IPS-15b (cell line): Measurements from ENCODE around the gene ASIC1.

ENCODE experiments used
- H3K27me3 ChIP-seq: one replicate; pipeline ENCODE4 v1.6.1; 2013; ENCODE audit warnings: low read length; ENCODE audit not compliant: control insufficient read depth, insufficient read depth
- H3K36me3 ChIP-seq: one replicate; pipeline ENCODE4 v1.6.1; 2013; ENCODE audit warnings: low read length; ENCODE audit not compliant: control insufficient read depth, insufficient read depth
- H3K4me1 ChIP-seq: one replicate; pipeline ENCODE4 v1.6.1; 2013; ENCODE audit warnings: mild to moderate bottlenecking, low read length; ENCODE audit not compliant: control insufficient read depth, insufficient read depth
- H3K4me3 ChIP-seq: one replicate; pipeline ENCODE4 v1.5.1; 2013; ENCODE audit warnings: low read depth, low read length
- H3K9ac ChIP-seq: one replicate; pipeline ENCODE4 v1.6.1; 2013; ENCODE audit warnings: low read depth, mild to moderate bottlenecking, low read length
- H3K9me3 ChIP-seq: one replicate; pipeline ENCODE4 v1.6.1; 2013; ENCODE audit warnings: mild to moderate bottlenecking, low read length; ENCODE audit not compliant: control insufficient read depth, insufficient read depth

The ASIC1 gene

GRCh38 chr12:50057000-50057841 is at the start of gene ASIC1:
Gene ASIC1 (plus strand): TSS chr12:50057596. CDS start chr12:50058767, 1,171 bp downstream.
- Histone ChIP-seq H3K27me3 (peaks cover 86% of the 10 kb centered on the region), H3K9me3 (no peaks in the 10 kb centered on the region), H3K9ac (peak within 1 kb of the TSS; percentile 26), H3K4me3 (peak within 1 kb of the TSS; percentile 85), H3K36me3 (no peaks in the 10 kb centered on the region), H3K4me1 (peaks cover 10% of the 10 kb centered on the region)

GRCh38 chr12:50013361-50014147 is 43.8 kb upstream of the ASIC1 start:
- no peak overlapping the region for H3K4me3 ChIP-seq
- H3K36me3 ChIP-seq = peaks cover 11% of the 10 kb centered on the region
- H3K27me3 ChIP-seq = no peaks in the 10 kb centered on the region
- peaks cover 4% of the 10 kb centered on the region for H3K4me1 ChIP-seq
- H3K9ac ChIP-seq = no peak overlapping the region
- no peaks in the 10 kb centered on the region for H3K9me3 ChIP-seq

GRCh38 chr12:50014342-50014741 is 43.1 kb upstream of the ASIC1 start:
- H3K36me3 ChIP-seq = peaks cover 11% of the 10 kb centered on the region
- H3K9me3 ChIP-seq = no peaks in the 10 kb centered on the region
- H3K27me3 ChIP-seq = no peaks in the 10 kb centered on the region
- H3K4me3 ChIP-seq = no peak overlapping the region
- H3K9ac ChIP-seq = no peak overlapping the region
- peaks cover 4% of the 10 kb centered on the region for H3K4me1 ChIP-seq

- Histone ChIP-seq H3K4me3 (no peak overlapping the region), H3K4me1 (peaks cover 4% of the 10 kb centered on the region), H3K9ac (no peak overlapping the region), H3K36me3 (peaks cover 5% of the 10 kb centered on the region), H3K27me3 (no peaks in the 10 kb centered on the region), H3K9me3 (no peaks in the 10 kb centered on the region)
These were observed 40.6 kb upstream of the ASIC1 start for GRCh38 chr12:50016501-50017475.

GRCh38 chr12:50017641-50018040 is 39.8 kb upstream of the ASIC1 start:
- Histone ChIP-seq H3K9me3 (no peaks in the 10 kb centered on the region), H3K36me3 (peaks cover 5% of the 10 kb centered on the region), H3K4me1 (peaks cover 4% of the 10 kb centered on the region), H3K4me3 (no peak overlapping the region), H3K27me3 (no peaks in the 10 kb centered on the region), H3K9ac (no peak overlapping the region)

- no peaks in the 10 kb centered on the region for H3K27me3 ChIP-seq
- peaks cover 4% of the 10 kb centered on the region for H3K4me1 ChIP-seq
- no peak overlapping the region for H3K9ac ChIP-seq
- peaks cover 5% of the 10 kb centered on the region for H3K36me3 ChIP-seq
- no peak overlapping the region for H3K4me3 ChIP-seq
- no peaks in the 10 kb centered on the region for H3K9me3 ChIP-seq
These were observed 39.2 kb upstream of the ASIC1 start for GRCh38 chr12:50018154-50018553.

- Histone ChIP-seq H3K9me3 (no peaks in the 10 kb centered on the region), H3K9ac (no peak overlapping the region), H3K4me1 (peaks cover 4% of the 10 kb centered on the region), H3K4me3 (no peak overlapping the region), H3K27me3 (no peaks in the 10 kb centered on the region), H3K36me3 (peaks cover 5% of the 10 kb centered on the region)
These were observed 38.4 kb upstream of the ASIC1 start for GRCh38 chr12:50018968-50019367.

- no peak overlapping the region for H3K9ac ChIP-seq
- no peak overlapping the region for H3K4me3 ChIP-seq
- peaks cover 4% of the 10 kb centered on the region for H3K4me1 ChIP-seq
- H3K36me3 ChIP-seq = peaks cover 5% of the 10 kb centered on the region
- no peaks in the 10 kb centered on the region for H3K9me3 ChIP-seq
- H3K27me3 ChIP-seq = no peaks in the 10 kb centered on the region
These were observed 37.9 kb upstream of the ASIC1 start for GRCh38 chr12:50019524-50019923.

- no peaks in the 10 kb centered on the region for H3K27me3 ChIP-seq
- no peaks in the 10 kb centered on the region for H3K36me3 ChIP-seq
- H3K9ac ChIP-seq = no peak overlapping the region
- H3K4me1 ChIP-seq = peaks cover 4% of the 10 kb centered on the region
- no peak overlapping the region for H3K4me3 ChIP-seq
- no peaks in the 10 kb centered on the region for H3K9me3 ChIP-seq
These were observed 36.4 kb upstream of the ASIC1 start for GRCh38 chr12:50021031-50021430.

GRCh38 chr12:50022903-50023302 is 34.5 kb upstream of the ASIC1 start:
- H3K36me3 ChIP-seq = no peaks in the 10 kb centered on the region
- no peaks in the 10 kb centered on the region for H3K9me3 ChIP-seq
- no peak overlapping the region for H3K4me3 ChIP-seq
- no peaks in the 10 kb centered on the region for H3K27me3 ChIP-seq
- peaks cover 4% of the 10 kb centered on the region for H3K4me1 ChIP-seq
- H3K9ac ChIP-seq = no peak overlapping the region

GRCh38 chr12:50024227-50024626 is 33.2 kb upstream of the ASIC1 start:
- no peaks in the 10 kb centered on the region for H3K27me3 ChIP-seq
- H3K4me3 ChIP-seq = peak overlapping the region; percentile 70
- H3K9ac ChIP-seq = no peak overlapping the region
- H3K36me3 ChIP-seq = no peaks in the 10 kb centered on the region
- no peaks in the 10 kb centered on the region for H3K9me3 ChIP-seq
- H3K4me1 ChIP-seq = no peaks in the 10 kb centered on the region
